IMR-90 (cell line): ENCODE measurements around the gene ARHGEF7. TPM values are rescaled to one million over a fixed set of nuclear protein-coding genes. Genes with fewer than 3 reads are reported as not detected.

Source experiments
- ATAC-seq: fragments of 200-7000 bp; cut with Tn5 transposase; 2 replicates; pipeline ENCODE4 v1.9.1; 2020; ENCODE audit warnings: low read depth, mild to moderate bottlenecking, moderate library complexity
- BruUV-seq: library from RNA; stranded (reverse); fragments of 400-500 nt; replicated peaks from 2 replicates; lab custom pipeline; 2021; lab: Mats Ljungman, UMichigan
- CTCF ChIA-PET: fragments of 300-600 bp; formaldehyde crosslinking; extraction: SDS; loops from one replicate; lab custom pipeline; 2021; ENCODE audit warnings: antibody characterized with exemption; lab: Yijun Ruan, JAX
- POLR2A ChIA-PET: fragments of 300-600 bp; sonication (Branson Sonifier 250); formaldehyde crosslinking; loops from one replicate; lab custom pipeline; 2022; ENCODE audit warnings: antibody characterized with exemption; ENCODE audit not compliant: unreplicated experiment; lab: Charles Lee
- DNase-seq: peaks from one replicate; pipeline ENCODE4 v3.0.0; 2013
- H2AFZ ChIP-seq: replicated peaks from 2 replicates; pipeline ENCODE3; 2013; ENCODE audit warnings: low read length, mild to moderate bottlenecking; ENCODE audit not compliant: poor library complexity
- H2AK5ac ChIP-seq: 2 replicates; pipeline ENCODE4 v1.6.1; 2013; ENCODE audit warnings: low read depth, low read length, inconsistent platforms
- H2AK9ac ChIP-seq: replicated peaks from 2 replicates; pipeline ENCODE3; 2013; ENCODE audit warnings: mild to moderate bottlenecking, low read depth, low read length, moderate library complexity; ENCODE audit not compliant: poor library complexity
- H2BK120ac ChIP-seq: 2 replicates; pipeline ENCODE4 v1.6.1; 2013; ENCODE audit warnings: low read depth, low read length, inconsistent platforms
- H2BK15ac ChIP-seq: 3 replicates; pipeline ENCODE4 v1.6.1; 2013; ENCODE audit warnings: low read depth, low read length, inconsistent platforms
- H2BK20ac ChIP-seq: 2 replicates; pipeline ENCODE4 v1.6.1; 2013; ENCODE audit warnings: low read depth, mild to moderate bottlenecking, inconsistent platforms, low read length, moderate library complexity
- H2BK5ac ChIP-seq: 2 replicates; pipeline ENCODE4 v1.6.1; 2013; ENCODE audit warnings: mild to moderate bottlenecking, low read depth, low read length, inconsistent platforms; ENCODE audit not compliant: poor library complexity, severe bottlenecking
- H3K14ac ChIP-seq: replicated peaks from 2 replicates; pipeline ENCODE4 v1.6.1; 2013; ENCODE audit warnings: low read depth, low read length, inconsistent platforms
- H3K18ac ChIP-seq: 2 replicates; pipeline ENCODE4 v1.6.1; 2013; ENCODE audit warnings: low read depth, low read length, control low read depth
- H3K23ac ChIP-seq: 2 replicates; pipeline ENCODE4 v1.6.1; 2013; ENCODE audit warnings: low read depth, low read length, inconsistent platforms
- H3K27ac ChIP-seq: 2 replicates; pipeline ENCODE4 v1.5.1; 2013; ENCODE audit warnings: mild to moderate bottlenecking, control low read depth, low read length; ENCODE audit not compliant: insufficient read depth
- H3K27me3 ChIP-seq: 2 replicates; pipeline ENCODE4 v1.6.1; 2013; ENCODE audit warnings: low read length; ENCODE audit not compliant: control insufficient read depth, insufficient read depth
- H3K36me3 ChIP-seq: 2 replicates; pipeline ENCODE4 v1.6.1; 2013; ENCODE audit warnings: low read length, mixed read lengths; ENCODE audit not compliant: control insufficient read depth, insufficient read depth
- H3K4ac ChIP-seq: 2 replicates; pipeline ENCODE4 v1.6.1; 2013; ENCODE audit warnings: low read depth, low read length, inconsistent platforms
- H3K4me1 ChIP-seq: 2 replicates; pipeline ENCODE4 v1.6.1; 2013; ENCODE audit warnings: low read length, mixed read lengths; ENCODE audit not compliant: control insufficient read depth, insufficient read depth
- H3K4me2 ChIP-seq: 2 replicates; pipeline ENCODE4 v1.6.1; 2013; ENCODE audit warnings: low read depth, mild to moderate bottlenecking, control low read depth, low read length, moderate library complexity
- H3K4me3 ChIP-seq: 2 replicates; pipeline ENCODE4 v1.5.1; 2013; ENCODE audit warnings: low read depth, mild to moderate bottlenecking, control low read depth, low read length, moderate library complexity; ENCODE audit not compliant: insufficient read depth
- H3K56ac ChIP-seq: 2 replicates; pipeline ENCODE4 v1.6.1; 2013; ENCODE audit warnings: low read length, inconsistent platforms; ENCODE audit not compliant: insufficient read depth; ENCODE audit errors: extremely low read depth
- H3K79me1 ChIP-seq, 2 experiments: 2 replicates each; pipeline ENCODE4 v1.6.1; 2013; ENCODE audit warnings: low read length in 2 of 2, inconsistent platforms in 1 of 2, low read depth in 1 of 2
- H3K9ac ChIP-seq: 2 replicates; pipeline ENCODE4 v1.6.1; 2013; ENCODE audit warnings: low read depth, low read length, control low read depth
- H3K9me1 ChIP-seq: 2 replicates; pipeline ENCODE4 v1.6.1; 2013; ENCODE audit warnings: low read length, inconsistent platforms; ENCODE audit not compliant: insufficient read depth
- H3K9me3 ChIP-seq: 2 replicates; pipeline ENCODE4 v1.6.1; 2013; ENCODE audit warnings: low read length; ENCODE audit not compliant: control insufficient read depth, insufficient read depth
- H4K20me1 ChIP-seq: 2 replicates; pipeline ENCODE4 v1.6.1; 2013; ENCODE audit warnings: low read length, inconsistent platforms; ENCODE audit not compliant: insufficient read depth
- H4K5ac ChIP-seq: 2 replicates; pipeline ENCODE4 v1.6.1; 2013; ENCODE audit warnings: mild to moderate bottlenecking, low read depth, low read length, control low read depth
- H4K8ac ChIP-seq, 2 experiments: 2 replicates each; pipeline ENCODE4 v1.6.1; 2013; ENCODE audit warnings: low read depth in 2 of 2, low read length in 2 of 2, control low read depth in 1 of 2, inconsistent platforms in 1 of 2
- H4K91ac ChIP-seq: 2 replicates; pipeline ENCODE4 v1.6.1; 2013; ENCODE audit warnings: low read depth, low read length, inconsistent platforms; ENCODE audit not compliant: insufficient read depth
- CEBPB ChIP-seq: IDR thresholded peaks from 2 replicates; pipeline ENCODE4 v1.6.1; 2012; ENCODE audit warnings: low read depth, low read length, improper control_type of control experiment
- ELK1 ChIP-seq: fragments of 150-350 bp; IDR thresholded peaks from 2 replicates; pipeline ENCODE4 v1.6.1; 2016; ENCODE audit warnings: low read depth, mild to moderate bottlenecking, low read length, moderate library complexity, borderline replicate concordance
- FOS ChIP-seq: fragments of 150-350 bp; IDR thresholded peaks from 2 replicates; pipeline ENCODE4 v1.6.1; 2016; ENCODE audit warnings: low read depth, low read length
- POLR2A ChIP-seq: IDR thresholded peaks from 2 replicates; pipeline ENCODE4 v1.6.1; 2012; ENCODE audit warnings: mild to moderate bottlenecking, low read depth, low read length
- RAD21 ChIP-seq: IDR thresholded peaks from 2 replicates; pipeline ENCODE4 v1.6.1; 2012; ENCODE audit warnings: low read length, improper control_type of control experiment
- RCOR1 ChIP-seq: IDR thresholded peaks from 2 replicates; pipeline ENCODE4 v1.6.1; 2012; ENCODE audit warnings: mild to moderate bottlenecking, low read length, improper control_type of control experiment; ENCODE audit not compliant: insufficient replicate concordance
- RFX5 ChIP-seq: IDR thresholded peaks from 2 replicates; pipeline ENCODE4 v1.8.0; 2012; ENCODE audit warnings: low read depth, mild to moderate bottlenecking, low read length, moderate library complexity
- WGBS, 2 experiments: methylation state at CpG; one replicate each; pipeline versions ENCODE4 v1.1.5 to v1.1.7; 2013; ENCODE audit warnings: missing lambda C conversion rate in 2 of 2; ENCODE audit not compliant: insufficient read length in 1 of 2; ENCODE audit errors: extremely low coverage in 2 of 2; 5-methylcytosine and 5-hydroxymethylcytosine counted together
- dilution Hi-C: fragments of 300-500 bp; cut with HindIII; formaldehyde crosslinking; loops from one replicate; pipeline ENCODE4 v1.14.3; 2018; ENCODE audit warnings: low sequenced_read_pairs; ENCODE audit not compliant: unreplicated experiment
- in situ Hi-C: fragments of 300-500 bp; cut with MboI; formaldehyde crosslinking; loops from 3 replicates; pipeline ENCODE4 v1.14.3; 2019; ENCODE audit warnings: low sequenced_read_pairs, inconsistent platforms, mixed read lengths
- intact Hi-C: fragments of 100-400 bp; cut with micrococcal nuclease; formaldehyde crosslinking; loops from 2 replicates; pipeline ENCODE4 v1.10.0; 2022
- polyA plus RNA-seq, 3 experiments: library from polyadenylated mRNA; depleted of rRNA; stranded (reverse); fragments of >200 nt; gene quantifications; 2 replicates each; pipeline ENCODE4 v1.2.3, GENCODE V29; 2012; ENCODE audit warnings: low replicate concordance in 1 of 3
- total RNA-seq: library from RNA; depleted of rRNA; stranded (reverse); fragments of >200 nt; gene quantifications from 2 replicates; pipeline ENCODE4 v1.2.3, GENCODE V29; 2012
- TF ChIP-seq, protein P1 (sequence below): conservative IDR thresholded peaks from 2 replicates; pipeline ENCODE4 v1.5.1; 2012; ENCODE audit warnings: mild to moderate bottlenecking, low read depth, low read length, improper control_type of control experiment
- TF ChIP-seq, protein P2 (sequence below): fragments of 150-350 bp; IDR thresholded peaks from 2 replicates; pipeline ENCODE4 v1.6.1; 2017; ENCODE audit warnings: mild to moderate bottlenecking, antibody characterized with exemption, low read length, low read depth

The ARHGEF7 gene
- total and polyA plus RNA-seq, 2 of the 4 experiments (the other 2 are of a cell fraction), result 32.9 to 59.0 TPM

DNA sequence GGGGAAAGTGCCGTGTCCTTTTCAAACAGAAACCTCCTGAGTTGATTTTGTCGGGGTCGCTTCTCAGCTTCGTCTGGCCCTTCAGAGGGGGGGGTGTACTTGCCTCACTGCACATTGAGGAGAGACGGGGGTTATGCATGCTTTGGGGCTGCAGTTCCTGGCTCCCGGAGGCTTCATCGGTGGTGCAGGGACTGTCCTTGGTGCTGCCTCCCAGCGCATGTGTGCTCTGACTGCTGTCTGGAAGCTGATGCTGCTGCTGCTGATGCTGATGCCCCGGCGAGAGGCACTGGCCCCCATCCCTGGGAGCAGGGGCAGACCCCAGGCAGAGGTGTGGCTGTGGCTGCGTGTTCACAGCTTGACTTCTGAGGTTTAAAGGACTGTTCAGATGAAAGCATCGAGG lies 91.0 kb downstream of the ARHGEF7 start:
- Histone ChIP-seq H3K56ac (no peak overlapping the region), H2BK120ac (no peak overlapping the region), H4K20me1 (peaks cover 25% of the 10 kb centered on the region), H4K5ac (no peak overlapping the region), H3K23ac (no peak overlapping the region), H2BK5ac (no peak overlapping the region), H3K4me1 (peaks cover 27% of the 10 kb centered on the region), H3K14ac (no peak overlapping the region), H2AK5ac (no peak overlapping the region), H3K4ac (no peak overlapping the region), H4K8ac (no peak overlapping the region), H3K27ac (no peak overlapping the region), H3K9me3 (no peaks in the 10 kb centered on the region), H4K91ac (no peak overlapping the region), H3K27me3 (no peaks in the 10 kb centered on the region), H3K9me1 (peaks cover 30% of the 10 kb centered on the region), H3K4me3 (no peak overlapping the region), H3K18ac (no peak overlapping the region), H3K79me1 (peaks cover 38 to 80% of the 10 kb centered on the region in 2 experiments), H2AFZ (no peak overlapping the region), H3K36me3 (no peaks in the 10 kb centered on the region; the same call in 1 of the 2 replicates), H2BK20ac (no peak overlapping the region), H2BK15ac (no peak overlapping the region), H3K9ac (no peak overlapping the region), H3K4me2 (no peak overlapping the region), H2AK9ac (no peak overlapping the region)
- no peak for DNase-seq
- POLR2A ChIA-PET, result no interaction called here
- no peak for ATAC-seq
- in situ Hi-C loops, result no loop called here
- CTCF ChIA-PET, result interaction anchor here (0.7 kb wide), 1 partner anchor 139 kb away, joined by 3 read pairs; no protein-coding TSS in a partner anchor
- no peak for TF ChIP-seq RCOR1
- no peak for TF ChIP-seq RFX5
- no peak for TF ChIP-seq RAD21
- no peak for TF ChIP-seq POLR2A
- no peak for TF ChIP-seq CEBPB
- TF ChIP-seq, protein P1, sequence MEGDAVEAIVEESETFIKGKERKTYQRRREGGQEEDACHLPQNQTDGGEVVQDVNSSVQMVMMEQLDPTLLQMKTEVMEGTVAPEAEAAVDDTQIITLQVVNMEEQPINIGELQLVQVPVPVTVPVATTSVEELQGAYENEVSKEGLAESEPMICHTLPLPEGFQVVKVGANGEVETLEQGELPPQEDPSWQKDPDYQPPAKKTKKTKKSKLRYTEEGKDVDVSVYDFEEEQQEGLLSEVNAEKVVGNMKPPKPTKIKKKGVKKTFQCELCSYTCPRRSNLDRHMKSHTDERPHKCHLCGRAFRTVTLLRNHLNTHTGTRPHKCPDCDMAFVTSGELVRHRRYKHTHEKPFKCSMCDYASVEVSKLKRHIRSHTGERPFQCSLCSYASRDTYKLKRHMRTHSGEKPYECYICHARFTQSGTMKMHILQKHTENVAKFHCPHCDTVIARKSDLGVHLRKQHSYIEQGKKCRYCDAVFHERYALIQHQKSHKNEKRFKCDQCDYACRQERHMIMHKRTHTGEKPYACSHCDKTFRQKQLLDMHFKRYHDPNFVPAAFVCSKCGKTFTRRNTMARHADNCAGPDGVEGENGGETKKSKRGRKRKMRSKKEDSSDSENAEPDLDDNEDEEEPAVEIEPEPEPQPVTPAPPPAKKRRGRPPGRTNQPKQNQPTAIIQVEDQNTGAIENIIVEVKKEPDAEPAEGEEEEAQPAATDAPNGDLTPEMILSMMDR, result no peak
- no peak for TF ChIP-seq FOS
- TF ChIP-seq, protein P2, sequence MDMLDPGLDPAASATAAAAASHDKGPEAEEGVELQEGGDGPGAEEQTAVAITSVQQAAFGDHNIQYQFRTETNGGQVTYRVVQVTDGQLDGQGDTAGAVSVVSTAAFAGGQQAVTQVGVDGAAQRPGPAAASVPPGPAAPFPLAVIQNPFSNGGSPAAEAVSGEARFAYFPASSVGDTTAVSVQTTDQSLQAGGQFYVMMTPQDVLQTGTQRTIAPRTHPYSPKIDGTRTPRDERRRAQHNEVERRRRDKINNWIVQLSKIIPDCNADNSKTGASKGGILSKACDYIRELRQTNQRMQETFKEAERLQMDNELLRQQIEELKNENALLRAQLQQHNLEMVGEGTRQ, result no peak
- no peak for TF ChIP-seq ELK1
- no TSS peak for BruUV-seq
- dilution Hi-C loops, result no loop called here
- 92% methylated on average over 4 of the region's 12 CpGs; no CpG with 5 or more reads in 1 of the 2 experiments for WGBS, 2 experiments
- intact Hi-C loops, result no loop called here
